HepG2 (cell line): ENCODE results near the gene CKAP2L. TPM values are rescaled to one million over a fixed set of nuclear protein-coding genes. Genes with fewer than 3 reads are reported as not detected.
A peak's percentile ranks its signal among the peaks of the same experiment; 100 is the strongest.

ENCODE experiments used
- BHLHE40 ChIP-seq: IDR thresholded peaks from 2 replicates; pipeline ENCODE4 v1.6.1; 2011; ENCODE audit warnings: low read length, improper control_type of control experiment
- CHD4 ChIP-seq: fragments of 200-600 bp; sonication (generic); IDR thresholded peaks from 2 replicates; pipeline ENCODE4 v1.7.0; 2017; ENCODE audit warnings: mild to moderate bottlenecking, low read length, borderline replicate concordance
- CREB1 ChIP-seq, 2 experiments: fragments of 450-650 bp in 1 of 2; IDR thresholded peaks; 2 replicates each; pipeline ENCODE4 v1.6.1; 2016 to 2017; ENCODE audit warnings: control low read depth in 1 of 2, mild to moderate bottlenecking in 1 of 2, missing compliant biosample characterization in 1 of 2, missing genetic modification characterization in 1 of 2
- FOSL2 ChIP-seq: sonication (generic); formaldehyde crosslinking; IDR thresholded peaks from 2 replicates; pipeline ENCODE4 v1.4.0; 2020; ENCODE audit warnings: missing genetic modification reagents
- FOXO1 ChIP-seq: sonication (generic); formaldehyde crosslinking; IDR thresholded peaks from 2 replicates; pipeline ENCODE4 v1.4.0; 2020; ENCODE audit warnings: missing genetic modification reagents
- GPN1 ChIP-seq: sonication (generic); formaldehyde crosslinking; IDR thresholded peaks from 2 replicates; pipeline ENCODE4 v1.5.1; 2020; ENCODE audit warnings: missing genetic modification reagents, borderline replicate concordance
- HOXA5 ChIP-seq: sonication (generic); formaldehyde crosslinking; IDR thresholded peaks from 2 replicates; pipeline ENCODE4 v1.4.0; 2020; ENCODE audit warnings: missing genetic modification reagents
- HOXA9 ChIP-seq: sonication (generic); formaldehyde crosslinking; IDR thresholded peaks from 2 replicates; pipeline ENCODE4 v1.8.1; 2022; ENCODE audit warnings: missing genetic modification reagents, mild to moderate bottlenecking, moderate library complexity, borderline replicate concordance
- KLF11 ChIP-seq: IDR thresholded peaks from 2 replicates; pipeline ENCODE4 v1.6.1; 2016; ENCODE audit warnings: missing compliant biosample characterization
- KLF16 ChIP-seq, 2 experiments: sonication (generic) in 1 of 2; formaldehyde crosslinking in 1 of 2; IDR thresholded peaks; 2 replicates each; pipeline versions ENCODE4 v1.6.1 to v1.8.0; 2016 to 2023; ENCODE audit warnings: missing genetic modification reagents in 2 of 2, missing compliant biosample characterization in 1 of 2
- MAFF ChIP-seq: IDR thresholded peaks from 2 replicates; pipeline ENCODE4 v1.6.1; 2011; ENCODE audit warnings: low read depth, low read length, improper control_type of control experiment
- NCOA1 ChIP-seq: sonication (generic); formaldehyde crosslinking; IDR thresholded peaks from 2 replicates; pipeline ENCODE4 v1.9.0; 2021; ENCODE audit warnings: missing genetic modification reagents
- NR3C1 ChIP-seq: sonication (generic); formaldehyde crosslinking; IDR thresholded peaks from 2 replicates; pipeline ENCODE4 v1.4.0; 2020; ENCODE audit warnings: missing genetic modification reagents
- ONECUT2 ChIP-seq: sonication (generic); formaldehyde crosslinking; IDR thresholded peaks from 2 replicates; pipeline ENCODE4 v1.4.0; 2020; ENCODE audit warnings: missing genetic modification reagents
- RXRA ChIP-seq: sonication (generic); formaldehyde crosslinking; IDR thresholded peaks from 2 replicates; pipeline ENCODE4 v1.5.1; 2020; ENCODE audit warnings: missing genetic modification reagents
- ZFP36 ChIP-seq: fragments of 150-350 bp; IDR thresholded peaks from 2 replicates; pipeline ENCODE4 v1.6.1; 2018; ENCODE audit warnings: borderline replicate concordance, low read length, low read depth; ENCODE audit not compliant: partially characterized antibody
- ZKSCAN5 ChIP-seq: sonication (generic); formaldehyde crosslinking; IDR thresholded peaks from 2 replicates; pipeline ENCODE4 v1.5.1; 2020; ENCODE audit warnings: mild to moderate bottlenecking, missing genetic modification reagents
- ZNF138 ChIP-seq: sonication (generic); formaldehyde crosslinking; IDR thresholded peaks from 2 replicates; pipeline ENCODE4 v1.5.0; 2020; ENCODE audit warnings: mild to moderate bottlenecking, low read depth, missing genetic modification reagents
- ZNF605 ChIP-seq: sonication (generic); formaldehyde crosslinking; IDR thresholded peaks from 2 replicates; pipeline ENCODE4 v1.8.0; 2022; ENCODE audit warnings: mild to moderate bottlenecking, missing genetic modification reagents
- ZNF619 ChIP-seq: sonication (generic); formaldehyde crosslinking; IDR thresholded peaks from 2 replicates; pipeline ENCODE4 v1.4.0; 2020; ENCODE audit warnings: mild to moderate bottlenecking, missing genetic modification reagents
- ZNF670 ChIP-seq: sonication (generic); formaldehyde crosslinking; IDR thresholded peaks from 2 replicates; pipeline ENCODE4 v1.8.0; 2022; ENCODE audit warnings: mild to moderate bottlenecking, missing genetic modification reagents, borderline replicate concordance
- ZNF720 ChIP-seq: sonication (generic); formaldehyde crosslinking; IDR thresholded peaks from 2 replicates; pipeline ENCODE4 v1.4.0; 2020; ENCODE audit warnings: missing genetic modification reagents
- ZNF878 ChIP-seq: sonication (generic); formaldehyde crosslinking; IDR thresholded peaks from 2 replicates; pipeline ENCODE4 v1.8.1; 2023; ENCODE audit warnings: mild to moderate bottlenecking, missing genetic modification reagents, moderate library complexity
- ZNF879 ChIP-seq: sonication (generic); formaldehyde crosslinking; IDR thresholded peaks from 2 replicates; pipeline ENCODE4 v1.8.1; 2023; ENCODE audit warnings: missing genetic modification reagents
- polyA plus RNA-seq, 8 experiments: library from polyadenylated mRNA; depleted of rRNA in 3 of 8; stranded (reverse) in 7 of 8; unstranded in 1 of 8; fragments of >200 nt; fragmentation: Illumina TruSeq in 4 of 8; extraction: Trizol in 4 of 8; gene quantifications; 2 replicates each; pipeline versions ENCODE4 v1.2.1 to v1.2.3, GENCODE V29; 2011 to 2016; ENCODE audit warnings: low read depth in 4 of 8, missing spikeins in 1 of 8, mixed read lengths in 1 of 8; ENCODE audit not compliant: insufficient read depth in 1 of 8
- total RNA-seq, 5 experiments: library from RNA; depleted of rRNA; stranded (reverse); fragments of >200 nt; fragmentation: Illumina TruSeq; extraction: Trizol; gene quantifications; 2 replicates each; pipeline ENCODE4 v1.2.3, GENCODE V29; 2016; ENCODE audit warnings: low read depth in 1 of 5
- TF ChIP-seq, protein P1 (sequence below): sonication (generic); formaldehyde crosslinking; IDR thresholded peaks from 2 replicates; pipeline ENCODE4 v1.4.0; 2020; ENCODE audit warnings: mild to moderate bottlenecking, low read depth, missing genetic modification reagents
- TF ChIP-seq, protein P2 (sequence below): sonication (generic); formaldehyde crosslinking; IDR thresholded peaks from 2 replicates; pipeline ENCODE4 v1.4.0; 2020; ENCODE audit warnings: mild to moderate bottlenecking, missing genetic modification reagents
- TF ChIP-seq, protein P3 (sequence below): sonication (generic); formaldehyde crosslinking; IDR thresholded peaks from 2 replicates; pipeline ENCODE4 v1.4.0; 2020; ENCODE audit warnings: mild to moderate bottlenecking, missing genetic modification reagents

Gene CKAP2L
- total and polyA plus RNA-seq, 2 of the 13 experiments (the other 11 are each of a cell fraction or from before 2014, with no cell fraction given) = 7.1 to 9.5 TPM

DNA sequence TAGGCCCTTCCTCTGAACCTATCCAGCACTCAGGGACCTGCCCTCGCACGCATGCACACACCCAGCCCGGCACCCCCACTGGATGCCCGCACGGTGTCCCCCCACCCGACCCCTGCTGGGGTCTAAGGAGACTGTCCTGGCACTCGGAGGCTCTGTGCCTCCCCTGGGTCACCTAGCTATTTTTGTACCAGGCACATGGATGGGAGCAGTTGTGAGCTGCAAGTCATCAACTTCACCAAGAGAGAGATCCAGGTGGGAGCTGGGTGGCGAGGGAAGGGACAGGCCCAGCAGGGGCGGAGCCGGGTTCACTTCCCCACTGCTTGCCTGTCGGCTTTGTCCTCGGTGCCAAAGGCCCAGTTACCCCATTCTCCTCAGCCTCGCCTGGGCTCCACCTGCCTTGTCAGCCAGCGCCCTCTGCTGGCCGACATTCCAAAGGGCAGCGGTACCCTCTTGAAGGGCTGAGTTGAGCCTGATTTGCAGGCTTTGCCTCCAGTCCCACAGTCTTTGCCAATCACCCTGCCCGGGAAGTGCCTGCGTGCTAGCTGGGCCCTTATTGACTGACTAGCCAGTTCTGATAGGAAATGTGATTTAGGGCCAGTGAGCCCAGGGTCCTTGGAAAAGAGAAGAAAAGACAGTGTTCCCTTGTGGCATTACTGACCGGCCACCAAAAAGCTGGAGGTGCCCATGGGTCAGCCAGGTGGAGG lies 37.8 kb downstream of the CKAP2L start (continued):
- TF ChIP-seq, protein P1, sequence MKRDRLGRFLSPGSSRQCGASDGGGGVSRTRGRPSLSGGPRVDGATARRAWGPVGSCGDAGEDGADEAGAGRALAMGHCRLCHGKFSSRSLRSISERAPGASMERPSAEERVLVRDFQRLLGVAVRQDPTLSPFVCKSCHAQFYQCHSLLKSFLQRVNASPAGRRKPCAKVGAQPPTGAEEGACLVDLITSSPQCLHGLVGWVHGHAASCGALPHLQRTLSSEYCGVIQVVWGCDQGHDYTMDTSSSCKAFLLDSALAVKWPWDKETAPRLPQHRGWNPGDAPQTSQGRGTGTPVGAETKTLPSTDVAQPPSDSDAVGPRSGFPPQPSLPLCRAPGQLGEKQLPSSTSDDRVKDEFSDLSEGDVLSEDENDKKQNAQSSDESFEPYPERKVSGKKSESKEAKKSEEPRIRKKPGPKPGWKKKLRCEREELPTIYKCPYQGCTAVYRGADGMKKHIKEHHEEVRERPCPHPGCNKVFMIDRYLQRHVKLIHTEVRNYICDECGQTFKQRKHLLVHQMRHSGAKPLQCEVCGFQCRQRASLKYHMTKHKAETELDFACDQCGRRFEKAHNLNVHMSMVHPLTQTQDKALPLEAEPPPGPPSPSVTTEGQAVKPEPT = peak; percentile 20; the same call in 1 of the 2 replicates
- no peak for TF ChIP-seq NR3C1 (CRISPR knock-in tag)
- TF ChIP-seq RXRA = peak; percentile 67
- TF ChIP-seq ZNF619 (CRISPR knock-in tag) = 0 out of 2 replicates have a peak, but pooled peaks have one; percentile 84
- TF ChIP-seq GPN1 (CRISPR knock-in tag) = no peak
- peak; percentile 88; the same call in 1 of the 2 replicates for TF ChIP-seq KLF11 (CRISPR knock-in tag)
- TF ChIP-seq KLF16 (CRISPR knock-in tag; IDR thresholded peaks at IDR 0.05) = peak in 1 of 2 experiments; percentile 73; a peak in 1 of 4 replicates
- 0 out of 2 replicates have a peak, but pooled peaks have one; percentile 10 for TF ChIP-seq FOXO1 (CRISPR knock-in tag)
- no peak for TF ChIP-seq HOXA9 (CRISPR knock-in tag)
- peak; percentile 50 for TF ChIP-seq ZFP36
- TF ChIP-seq, protein P2, sequence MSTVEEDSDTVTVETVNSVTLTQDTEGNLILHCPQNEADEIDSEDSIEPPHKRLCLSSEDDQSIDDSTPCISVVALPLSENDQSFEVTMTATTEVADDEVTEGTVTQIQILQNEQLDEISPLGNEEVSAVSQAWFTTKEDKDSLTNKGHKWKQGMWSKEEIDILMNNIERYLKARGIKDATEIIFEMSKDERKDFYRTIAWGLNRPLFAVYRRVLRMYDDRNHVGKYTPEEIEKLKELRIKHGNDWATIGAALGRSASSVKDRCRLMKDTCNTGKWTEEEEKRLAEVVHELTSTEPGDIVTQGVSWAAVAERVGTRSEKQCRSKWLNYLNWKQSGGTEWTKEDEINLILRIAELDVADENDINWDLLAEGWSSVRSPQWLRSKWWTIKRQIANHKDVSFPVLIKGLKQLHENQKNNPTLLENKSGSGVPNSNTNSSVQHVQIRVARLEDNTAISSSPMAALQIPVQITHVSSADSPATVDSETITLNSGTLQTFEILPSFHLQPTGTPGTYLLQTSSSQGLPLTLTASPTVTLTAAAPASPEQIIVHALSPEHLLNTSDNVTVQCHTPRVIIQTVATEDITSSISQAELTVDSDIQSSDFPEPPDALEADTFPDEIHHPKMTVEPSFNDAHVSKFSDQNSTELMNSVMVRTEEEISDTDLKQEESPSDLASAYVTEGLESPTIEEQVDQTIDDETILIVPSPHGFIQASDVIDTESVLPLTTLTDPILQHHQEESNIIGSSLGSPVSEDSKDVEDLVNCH = 0 out of 2 replicates have a peak, but pooled peaks have one; percentile 26
- TF ChIP-seq MAFF = no peak
- TF ChIP-seq ONECUT2 (CRISPR knock-in tag) = no peak
- TF ChIP-seq ZNF605 (CRISPR knock-in tag) = peak; percentile 81
- TF ChIP-seq FOSL2 (CRISPR knock-in tag) = peak; percentile 64; the same call in 1 of the 2 replicates
- no peak for TF ChIP-seq CHD4
- 0 out of 2 replicates have a peak, but pooled peaks have one; percentile 19 for TF ChIP-seq ZNF138
- no peak for TF ChIP-seq NCOA1 (CRISPR knock-in tag)
- TF ChIP-seq ZNF670 (CRISPR knock-in tag) = no peak
- TF ChIP-seq BHLHE40 = peak; percentile 76; the same call in 1 of the 2 replicates
- no peak for TF ChIP-seq ZKSCAN5
- TF ChIP-seq CREB1 (IDR thresholded peaks at IDR 0.05) = no peak
- no peak for TF ChIP-seq CREB1 (CRISPR knock-in tag; IDR thresholded peaks at IDR 0.05)
- no peak for TF ChIP-seq ZNF879
- no peak for TF ChIP-seq ZNF878 (CRISPR knock-in tag)
- peak; percentile 9; the same call in 1 of the 2 replicates for TF ChIP-seq ZNF720 (CRISPR knock-in tag)
- TF ChIP-seq, protein P3, sequence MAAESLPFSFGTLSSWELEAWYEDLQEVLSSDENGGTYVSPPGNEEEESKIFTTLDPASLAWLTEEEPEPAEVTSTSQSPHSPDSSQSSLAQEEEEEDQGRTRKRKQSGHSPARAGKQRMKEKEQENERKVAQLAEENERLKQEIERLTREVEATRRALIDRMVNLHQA = no peak
- TF ChIP-seq HOXA5 (CRISPR knock-in tag) = peak; percentile 79; the same call in 1 of the 2 replicates
